HG02970 (cell line): Measurements from ENCODE around the gene CTSF.
"Not testable (repeated sequence)": the region's sequence is repeated elsewhere in the genome, so short reads cannot be mapped to it uniquely, and the experiment has no call there.

ENCODE experiments used
- ATAC-seq: cut with Tn5 transposase; IDR thresholded peaks from one replicate; pipeline ENCODE4 v1.9.1; 2021; ENCODE audit warnings: mild to moderate bottlenecking, moderate library complexity, moderate number of reproducible peaks; ENCODE audit not compliant: unreplicated experiment, low FRiP score

CTSF gene

DNA sequence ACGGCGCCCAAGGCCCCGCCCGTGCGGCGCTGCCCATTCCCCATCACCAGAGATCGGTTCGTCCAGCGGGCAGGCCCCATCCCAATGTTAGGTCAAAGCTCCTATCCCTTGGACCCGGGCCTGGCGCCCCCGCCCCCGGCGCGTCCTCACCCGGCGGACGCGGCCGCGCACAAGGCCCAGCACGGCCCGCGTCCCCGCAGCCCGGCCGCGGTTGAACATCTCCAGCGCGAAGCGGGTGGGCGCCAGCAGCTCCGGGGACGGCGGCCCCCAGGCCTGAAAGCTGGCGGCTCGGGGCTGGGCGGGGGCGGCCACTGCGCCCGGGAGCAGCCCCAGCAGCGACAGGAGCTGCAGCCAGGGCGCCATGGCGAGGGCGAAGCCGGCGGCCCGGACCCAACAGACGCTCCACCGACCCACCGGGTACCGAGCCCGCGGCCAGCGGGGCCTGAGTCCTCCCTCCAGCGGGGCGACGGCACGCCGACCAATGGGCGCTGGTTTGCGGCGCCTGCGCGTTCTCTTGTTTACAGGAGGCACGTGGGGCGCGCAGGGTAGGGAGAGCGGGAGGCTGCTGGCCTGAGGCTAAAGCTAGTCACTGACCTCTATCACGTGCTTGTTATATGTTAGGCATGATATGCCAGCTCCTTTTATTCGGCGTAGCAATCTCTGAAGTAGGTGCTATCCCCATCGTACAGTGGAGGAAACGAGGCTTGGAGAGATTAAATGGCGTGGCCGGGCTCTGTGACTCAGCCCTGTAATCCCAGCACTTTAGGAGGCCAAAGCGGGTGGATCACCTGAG is at the start of gene CTSF:
Gene CTSF, minus strand, starts transcription at position 483 of the 793 bp plus-strand sequence. Its CDS starts 120 bp downstream, at position 363.
- ATAC-seq: no peak

DNA sequence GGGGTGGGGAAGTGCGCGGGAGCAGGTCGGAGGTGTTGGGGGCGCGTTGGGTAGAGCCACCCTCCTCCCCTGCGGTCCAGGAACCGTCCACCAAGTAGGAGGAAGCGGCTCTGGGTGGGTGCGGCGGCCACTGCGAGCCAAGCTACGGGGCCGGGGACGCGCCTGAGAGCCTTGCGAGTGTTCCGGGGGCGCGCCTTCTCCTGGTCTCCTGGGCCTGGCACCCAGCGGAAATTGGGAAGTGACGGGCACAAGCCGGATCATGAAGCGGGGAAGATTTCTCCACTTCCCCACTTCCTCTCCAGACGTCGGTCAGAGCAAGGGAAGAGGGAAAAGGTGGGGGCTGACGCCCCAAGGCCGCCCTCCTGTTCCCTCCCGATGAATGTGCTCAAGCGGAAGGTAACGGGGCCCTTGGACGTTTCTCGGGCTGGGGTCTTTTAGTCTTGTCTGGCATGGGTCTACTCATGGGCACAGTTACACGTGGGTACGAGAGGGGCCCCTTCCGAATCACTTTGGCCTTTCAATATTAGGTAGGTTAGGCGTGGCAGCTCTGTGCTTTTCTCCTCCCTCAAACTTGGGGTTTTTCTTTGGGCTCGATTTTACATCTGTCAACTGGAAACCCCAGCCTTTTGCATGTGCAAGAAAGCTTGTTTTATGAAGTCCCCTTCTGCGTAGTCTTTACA is 48.9 kb upstream of the CTSF start:
- ATAC-seq: no peak

DNA sequence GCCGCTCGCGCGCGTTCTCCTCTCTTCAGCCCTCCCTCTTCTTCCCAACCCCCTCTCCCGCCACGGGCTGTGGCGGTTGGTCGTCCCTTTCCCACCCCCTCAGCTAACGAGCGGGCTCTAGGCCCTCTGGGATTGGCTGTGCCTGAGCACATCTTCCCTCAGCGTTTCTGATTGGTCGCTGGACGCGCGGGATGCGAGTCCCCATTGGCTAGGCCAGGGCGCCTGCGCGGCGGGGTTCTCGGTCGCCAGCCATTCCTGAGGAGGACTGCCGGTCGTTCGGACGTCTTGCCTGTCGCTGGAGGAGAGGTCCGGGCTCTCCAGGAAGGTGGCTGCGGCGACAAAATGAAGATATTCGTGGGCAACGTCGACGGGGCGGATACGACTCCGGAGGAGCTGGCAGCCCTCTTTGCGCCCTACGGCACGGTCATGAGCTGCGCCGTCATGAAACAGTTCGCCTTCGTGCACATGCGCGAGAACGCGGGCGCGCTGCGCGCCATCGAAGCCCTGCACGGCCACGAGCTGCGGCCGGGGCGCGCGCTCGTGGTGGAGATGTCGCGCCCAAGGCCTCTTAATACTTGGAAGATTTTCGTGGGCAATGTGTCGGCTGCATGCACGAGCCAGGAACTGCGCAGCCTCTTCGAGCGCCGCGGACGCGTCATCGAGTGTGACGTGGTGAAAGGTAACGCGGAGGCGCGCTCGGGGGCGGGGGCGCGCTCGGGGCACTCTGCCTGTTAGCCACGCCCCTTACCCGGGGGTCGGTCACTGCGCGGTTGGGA is 48.2 kb upstream of the CTSF start, which contains the start of gene RBM14:
Gene RBM14, plus strand, starts transcription at position 252 of the 776 bp plus-strand sequence. Its CDS starts 91 bp downstream, at position 343.
- ATAC-seq: peak; percentile 87

DNA sequence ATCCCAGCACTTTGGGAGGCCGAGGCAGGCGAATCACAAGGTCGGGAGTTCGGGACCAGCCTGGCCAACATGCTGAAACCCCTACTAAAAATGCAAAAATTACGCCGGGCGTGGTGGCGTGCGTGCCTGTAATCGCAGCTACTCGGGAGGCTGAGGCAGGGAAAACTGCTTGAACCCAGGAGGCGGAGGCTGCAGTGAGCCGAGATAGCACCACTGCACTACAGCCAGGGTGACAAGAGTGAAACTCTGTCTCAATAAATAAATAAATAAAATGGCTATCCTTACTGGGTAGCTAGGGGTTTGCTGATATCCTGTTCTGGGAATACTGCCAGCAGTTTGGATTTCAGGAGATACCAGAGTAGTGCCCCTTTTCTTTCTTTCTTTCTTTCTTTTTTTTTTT is 45.7 kb upstream of the CTSF start:
- ATAC-seq: no peak

DNA sequence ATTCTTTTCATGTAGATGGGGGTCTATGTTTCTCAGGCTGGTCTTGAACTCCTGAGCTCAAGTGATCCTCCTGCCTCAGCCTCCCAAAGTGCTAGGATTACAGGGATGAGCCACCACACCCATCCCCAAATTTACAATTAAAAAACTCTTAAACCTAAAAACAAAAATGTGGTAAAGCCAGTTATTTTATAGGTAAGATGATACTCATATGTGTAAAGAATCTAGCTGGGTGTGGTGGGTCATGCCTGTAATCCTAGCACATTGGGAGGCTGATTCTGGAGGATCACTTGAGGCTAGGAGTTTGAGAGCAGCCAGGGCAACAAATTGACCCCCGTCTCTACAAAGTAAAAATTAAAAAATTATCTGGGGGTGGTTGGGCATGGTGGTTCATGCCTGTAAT is 44.1 kb upstream of the CTSF start:
- ATAC-seq: no peak

DNA sequence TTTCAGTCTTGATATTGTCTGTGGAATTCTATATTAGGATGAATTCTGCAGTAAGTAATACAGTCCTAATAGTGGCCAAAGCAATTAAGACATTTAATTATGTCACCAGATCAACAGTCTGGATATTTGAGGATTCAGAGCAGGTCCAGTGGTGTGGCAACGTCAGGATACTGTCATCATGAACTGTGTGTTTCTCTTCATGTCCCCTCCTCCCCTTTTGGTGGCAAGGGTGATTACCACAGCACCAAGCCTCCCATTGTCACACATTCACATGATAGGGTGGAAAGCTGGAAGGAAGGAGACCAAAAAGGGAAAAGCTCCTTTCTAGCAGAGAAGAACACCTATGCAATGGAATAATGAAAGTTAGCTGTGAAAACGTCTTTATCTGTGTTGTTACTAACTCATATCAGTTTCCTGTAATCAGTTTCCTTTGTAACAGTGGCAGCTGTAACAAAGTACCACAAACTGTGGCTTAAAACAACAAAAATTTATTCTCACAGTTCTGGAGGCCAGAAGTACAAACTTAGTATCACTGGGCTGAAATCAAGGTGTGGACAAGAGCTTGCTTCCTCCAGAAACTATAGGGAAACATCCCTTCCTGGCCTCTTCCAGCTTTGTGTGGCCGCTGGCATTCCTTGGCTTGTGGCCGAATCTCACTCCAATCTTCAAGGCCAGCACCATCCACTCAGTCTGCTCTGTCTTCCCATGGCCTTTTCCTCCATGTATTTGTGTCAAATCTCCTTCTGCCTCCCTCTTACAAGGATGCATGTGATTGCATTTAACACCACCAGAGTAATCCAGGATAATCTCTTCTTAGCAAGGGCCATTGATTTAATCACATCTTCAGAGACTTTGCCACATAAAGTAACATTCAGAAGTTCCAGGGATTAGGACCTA is 41.6 kb upstream of the CTSF start:
- no peak for ATAC-seq

DNA sequence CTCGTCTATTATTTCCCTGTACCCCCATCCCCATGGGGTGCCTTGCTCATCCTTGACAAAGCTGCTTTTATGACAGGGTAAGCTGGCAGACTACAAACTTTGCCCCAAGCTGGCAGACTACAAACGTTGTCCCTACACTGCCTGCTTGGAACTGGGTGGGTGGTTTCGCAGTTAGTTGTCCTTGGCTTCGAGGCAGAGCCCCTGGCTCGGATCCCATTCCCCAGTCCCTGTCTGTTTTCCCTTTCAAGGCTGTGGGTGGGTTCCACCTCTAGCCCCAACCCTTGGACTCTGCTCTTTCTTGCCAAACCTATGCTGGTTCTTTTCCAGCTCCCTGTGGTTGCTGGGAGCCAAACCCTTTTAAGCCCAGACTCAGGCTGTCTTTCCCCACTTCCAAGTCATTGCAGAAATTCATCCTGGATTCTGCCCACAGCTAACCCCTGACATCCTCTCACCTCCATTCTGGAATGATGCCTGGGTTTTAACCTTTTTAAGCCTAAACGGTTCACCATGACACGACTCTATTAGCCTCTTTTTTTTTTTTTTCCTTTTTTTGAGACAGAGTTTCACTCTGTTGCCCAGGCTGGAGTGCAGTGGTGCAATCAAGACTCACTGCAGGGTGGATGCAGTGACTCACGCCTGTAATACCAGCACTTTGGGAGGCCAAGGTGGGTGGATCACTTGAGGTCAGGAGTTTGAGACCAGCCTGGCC is 38.9 kb upstream of the CTSF start:
- no peak for ATAC-seq

DNA sequence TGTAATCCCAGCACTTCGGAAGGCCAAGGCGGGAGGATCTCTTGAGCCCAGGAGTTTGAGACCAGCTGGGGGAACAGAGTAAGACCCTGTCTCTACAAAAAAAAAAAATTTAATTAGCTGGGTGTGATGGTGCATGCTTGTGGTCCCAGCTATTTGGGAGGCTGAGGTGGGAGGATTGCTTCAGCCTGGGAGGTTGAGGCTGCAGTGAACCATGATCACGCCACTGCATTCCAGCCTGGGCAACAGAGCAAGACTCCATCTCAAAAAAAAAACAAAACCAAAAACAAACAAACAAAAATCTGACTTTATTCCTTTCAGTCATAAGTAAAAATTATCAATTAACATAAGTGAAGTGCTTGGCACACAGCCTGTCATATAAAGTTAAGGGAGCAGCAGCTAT is 38.2 kb upstream of the CTSF start:
- not testable (repeated sequence) for ATAC-seq

DNA sequence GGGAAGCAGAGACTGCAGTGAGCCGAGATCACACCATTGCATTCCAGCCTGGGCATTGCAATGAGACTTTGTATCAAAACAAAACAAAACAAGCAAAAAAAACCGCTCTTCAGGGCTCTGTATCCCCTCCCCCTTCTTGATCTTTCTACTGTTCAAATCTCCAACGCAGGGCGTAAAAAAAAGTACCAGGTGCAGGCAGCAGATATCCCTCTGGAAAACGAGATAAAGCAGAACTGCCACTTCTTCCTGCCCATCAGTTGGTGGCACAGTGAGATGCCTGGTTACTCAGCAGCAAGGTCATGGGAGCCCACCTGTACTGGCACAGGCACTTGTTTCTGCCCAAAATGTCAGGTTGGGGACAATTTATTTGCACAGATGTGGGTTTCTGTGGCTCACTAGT is 35.7 kb upstream of the CTSF start:
- ATAC-seq: no peak

DNA sequence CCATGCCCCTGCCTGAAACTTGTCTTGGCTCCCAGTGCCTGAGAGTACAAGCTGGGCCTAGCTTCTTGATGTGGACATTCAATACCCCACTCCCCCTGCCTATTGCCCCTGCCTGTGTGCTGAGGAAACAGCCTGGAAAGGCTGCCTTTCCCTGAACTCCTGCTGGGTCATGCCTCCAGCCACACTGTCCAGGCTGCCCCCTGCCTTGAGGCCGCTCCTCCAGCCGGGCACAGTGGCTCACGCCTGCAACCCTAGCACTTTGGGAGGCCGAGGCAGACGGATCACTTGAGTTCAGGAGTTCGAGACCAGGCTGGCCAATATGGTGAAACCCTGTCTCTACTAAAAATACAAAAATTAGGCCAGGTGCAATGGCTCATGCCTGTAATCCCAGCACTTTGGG is 34.7 kb upstream of the CTSF start:
- no peak for ATAC-seq

DNA sequence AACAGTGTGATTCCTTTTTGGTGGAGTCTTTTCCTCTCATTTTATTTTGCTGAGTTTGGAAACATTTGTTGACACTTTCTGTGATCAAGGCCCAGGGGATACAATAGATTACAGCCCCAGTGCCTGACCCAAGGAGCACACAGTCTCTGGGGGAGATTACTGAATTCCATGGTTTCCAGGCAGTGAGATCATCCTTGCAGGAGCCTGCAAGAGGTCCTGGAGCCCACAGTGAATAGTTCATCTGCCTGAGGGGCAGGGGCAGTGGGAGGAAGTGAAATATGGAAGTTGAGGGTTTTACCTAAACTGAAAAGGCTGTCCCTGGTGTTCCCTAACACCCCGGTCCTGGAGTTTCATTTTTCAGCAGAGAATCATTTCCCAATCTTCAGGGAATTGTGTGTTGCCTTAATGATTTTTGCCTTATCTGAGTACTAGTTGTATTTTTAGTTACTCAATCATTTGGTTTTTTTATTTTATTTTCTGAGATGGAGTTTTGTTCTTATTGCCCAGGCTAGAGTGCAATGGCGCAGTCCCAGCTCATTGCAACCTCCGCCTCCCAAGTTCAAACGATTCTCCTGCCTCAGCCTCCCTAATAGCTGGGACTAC is 32.3 kb upstream of the CTSF start:
- no peak for ATAC-seq

DNA sequence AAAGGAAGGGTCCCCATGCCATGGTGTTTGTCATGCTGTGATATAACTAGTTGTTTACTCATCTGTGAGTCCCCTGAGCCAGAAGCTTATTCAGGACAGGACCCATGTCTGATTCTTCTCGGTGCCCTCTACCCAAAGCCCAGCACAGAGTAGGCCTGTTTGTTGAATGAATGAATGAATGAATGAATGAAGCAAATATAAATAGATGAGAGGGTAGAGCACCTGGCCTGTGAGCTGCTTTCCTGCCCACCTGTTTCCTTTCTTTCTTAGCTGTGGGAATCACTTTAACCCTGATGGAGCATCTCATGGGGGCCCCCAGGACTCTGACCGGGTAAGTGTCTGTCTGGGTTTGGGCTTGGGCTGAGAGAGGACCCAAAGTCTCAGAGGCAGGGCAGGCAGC is 31.8 kb upstream of the CTSF start:
- no peak for ATAC-seq

DNA sequence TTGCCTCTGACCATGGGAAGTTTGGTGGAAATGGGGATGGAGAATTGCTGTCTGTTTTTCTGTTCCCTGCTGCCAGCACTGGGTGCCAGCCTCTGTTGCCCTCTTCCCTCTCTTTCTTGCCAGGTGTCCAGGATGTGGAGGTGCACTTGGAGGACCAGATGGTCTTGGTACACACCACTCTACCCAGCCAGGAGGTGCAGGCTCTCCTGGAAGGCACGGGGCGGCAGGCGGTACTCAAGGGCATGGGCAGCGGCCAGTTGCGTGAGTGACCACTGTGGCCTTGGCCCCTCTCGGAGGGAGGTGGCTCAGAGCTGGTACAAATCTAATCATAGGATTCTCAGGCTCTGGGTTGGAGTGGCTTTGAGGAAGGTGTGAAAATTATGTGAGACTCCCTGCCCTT is 30.6 kb upstream of the CTSF start:
- no peak for ATAC-seq

DNA sequence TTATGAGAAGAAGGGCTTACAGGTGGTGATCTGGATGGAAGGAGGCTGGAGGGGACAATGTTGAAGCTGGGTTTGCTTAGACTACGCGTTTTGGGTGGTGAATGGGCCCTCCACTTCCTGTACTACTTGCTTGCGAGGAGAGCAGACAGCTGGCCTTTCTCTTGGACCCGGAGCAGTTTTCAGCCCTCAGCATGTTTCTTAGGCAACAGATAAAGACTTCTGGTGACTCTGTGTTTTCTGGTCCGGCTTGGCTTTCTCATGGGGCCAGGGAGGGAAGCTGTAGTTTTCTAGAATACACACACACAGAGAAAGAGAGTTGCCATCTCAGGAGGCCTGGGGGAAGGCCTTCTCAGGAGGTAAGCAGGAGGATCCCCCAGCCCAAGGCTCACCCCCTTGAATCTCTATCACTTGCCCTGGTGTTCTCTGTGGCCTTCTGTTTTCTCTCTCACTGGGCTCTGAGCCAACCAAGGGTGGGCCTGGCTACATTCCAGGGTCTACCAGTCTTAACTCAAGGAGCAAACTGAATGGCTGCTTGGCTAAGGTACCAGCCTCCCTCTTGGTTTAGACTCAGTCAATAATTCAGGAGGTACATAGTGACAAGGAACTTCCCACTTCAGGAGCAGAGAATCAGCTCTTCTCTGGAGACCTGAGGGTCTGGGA is 27.0 kb upstream of the CTSF start:
- ATAC-seq: no peak

DNA sequence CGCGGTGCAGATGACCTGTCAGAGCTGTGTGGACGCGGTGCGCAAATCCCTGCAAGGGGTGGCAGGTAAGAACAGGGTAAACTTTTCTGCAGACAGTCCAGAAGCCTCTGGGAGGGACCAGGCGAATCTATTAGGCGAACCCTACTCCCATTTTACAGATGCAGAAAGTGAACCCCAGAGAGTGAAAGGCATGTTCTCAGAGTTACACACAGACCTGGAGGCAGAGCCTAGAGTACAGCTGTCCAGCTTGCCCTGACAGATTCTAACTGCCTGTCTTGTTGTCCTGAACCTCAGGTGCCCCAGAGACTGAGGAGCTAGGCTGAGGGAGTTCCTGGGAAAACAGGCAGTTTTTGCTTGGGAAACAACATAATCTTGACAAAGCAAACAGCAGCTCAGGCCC is 25.2 kb upstream of the CTSF start:
- ATAC-seq: no peak

DNA sequence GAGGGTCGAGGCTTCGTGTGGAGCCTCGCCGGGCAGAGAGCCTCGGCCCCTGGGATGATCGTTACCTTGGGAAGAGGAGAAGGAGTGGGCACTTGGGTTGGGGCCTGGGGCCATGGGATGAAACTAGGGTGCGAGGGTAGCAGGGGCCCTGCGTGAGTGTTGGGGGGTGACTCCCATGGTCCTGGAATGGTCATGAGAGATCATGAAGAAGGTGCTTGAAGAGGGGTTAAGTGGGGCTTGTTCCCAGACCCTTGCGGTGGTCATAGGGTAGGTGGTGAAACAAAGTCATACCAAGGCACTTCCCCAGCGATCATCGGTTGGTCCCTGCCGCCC is 24.9 kb upstream of the CTSF start:
- no peak for ATAC-seq

DNA sequence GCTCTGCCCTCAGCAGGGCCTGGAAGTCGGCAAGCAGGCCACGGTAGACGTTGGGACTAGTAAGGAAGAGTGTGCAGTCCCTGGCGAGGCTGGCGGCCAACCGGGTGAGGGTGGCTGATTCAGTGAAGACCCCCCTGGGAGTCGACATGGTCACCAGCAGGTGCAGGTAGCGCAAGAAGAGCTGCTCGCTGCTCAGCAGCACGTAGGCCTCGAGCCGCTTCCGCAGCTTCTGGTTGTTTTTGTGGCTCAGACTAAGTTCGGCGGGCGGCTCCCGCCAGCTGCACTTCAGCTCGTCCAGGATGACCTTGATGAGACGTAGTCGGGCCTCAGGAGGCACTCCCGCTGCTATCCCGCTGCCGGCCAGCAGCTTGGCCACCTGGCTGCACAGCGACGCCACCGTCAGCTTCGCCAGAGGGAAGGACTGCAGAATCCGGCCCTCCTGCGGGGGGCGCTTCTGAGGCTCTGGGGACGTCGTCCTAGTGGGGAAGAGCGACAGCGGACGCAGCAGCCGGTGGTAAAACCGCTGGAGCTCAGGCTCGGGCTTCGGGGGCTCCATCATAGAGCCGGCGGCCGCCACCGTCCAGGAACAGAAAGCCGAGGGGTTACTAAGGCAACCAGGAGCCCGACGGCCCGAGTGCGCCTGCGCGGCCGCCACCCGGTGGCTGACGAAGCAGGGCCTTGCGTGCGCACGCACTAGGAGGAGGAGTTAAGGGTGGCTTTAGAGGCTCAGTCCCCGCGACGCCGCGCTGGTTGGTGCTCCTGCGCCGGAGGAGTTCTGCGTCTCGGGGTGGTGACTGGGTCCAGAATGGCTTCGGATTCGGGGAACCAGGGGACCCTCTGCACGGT is 24.3 kb upstream of the CTSF start, which contains the start of the genes CCDC87 and CCS:
Gene CCDC87, minus strand, starts transcription at position 607 of the 846 bp plus-strand sequence. Its CDS starts 48 bp downstream, at position 559.
Gene CCS, plus strand, starts transcription at position 729 of the 846 bp plus-strand sequence. Its CDS starts 77 bp downstream, at position 806.
- ATAC-seq: peak; percentile 89

DNA sequence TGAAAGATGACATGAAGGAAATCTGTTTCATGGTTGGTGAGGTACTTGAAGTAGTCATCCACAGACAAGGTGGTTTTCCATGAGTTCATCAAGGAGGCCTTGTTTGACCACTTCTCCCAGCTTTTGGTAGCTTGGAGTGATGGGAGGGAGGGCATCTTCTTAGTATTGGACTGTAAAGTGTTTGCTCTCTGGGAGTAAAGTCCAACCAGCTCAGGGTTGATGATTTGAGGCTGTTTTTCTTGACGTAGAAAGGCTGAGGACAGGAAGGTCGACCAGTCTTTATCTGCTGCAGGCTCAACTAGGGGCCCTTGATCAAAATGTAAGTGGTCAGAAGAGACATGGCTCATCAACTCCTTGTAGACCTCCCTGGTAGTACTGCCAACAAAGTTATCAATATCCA is 22.8 kb upstream of the CTSF start:
- ATAC-seq: no peak
